A549 (cell line): ENCODE results near the gene OR6S1. TPM values are rescaled to one million over a fixed set of nuclear protein-coding genes. Genes with fewer than 3 reads are reported as not detected.

ENCODE experiments used
- ATAC-seq, 2 experiments: fragments of 200-7000 bp in 1 of 2; fragments of >200 bp in 1 of 2; cut with Nextera tagmentation in 1 of 2; cut with Tn5 transposase in 1 of 2; 3 replicates each; pipeline versions ENCODE4 v1.8.0 to v1.9.1; 2018 to 2020; ENCODE audit warnings: mild to moderate bottlenecking in 1 of 2, moderate library complexity in 1 of 2
- CTCF ChIA-PET: fragments of 300-600 bp; sonication (Branson Sonifier 250); formaldehyde crosslinking; extraction: SDS; loops from one replicate; lab custom pipeline; 2021; ENCODE audit warnings: antibody characterized with exemption, inconsistent platforms; lab: Yijun Ruan, JAX
- POLR2A ChIA-PET: fragments of 350-600 bp; formaldehyde crosslinking; extraction: SDS; loops from one replicate; lab custom pipeline; 2021; ENCODE audit warnings: antibody characterized with exemption, inconsistent platforms; lab: Yijun Ruan, JAX
- DNase-seq, 2 experiments: peaks; one replicate each; pipeline versions ENCODE4 v3.0.0 to v3.0.0-alpha.2; 2011 to 2016; ENCODE audit warnings: low read depth in 1 of 2, low spot score in 1 of 2
- FAIRE-seq: peaks from 2 replicates; lab custom pipeline; 2011; peaks lifted over from hg19 to GRCh38; lab: Jason Lieb, UNC
- H3K27ac ChIP-seq, 2 experiments: fragments of >200 bp; sonication (Bioruptor Twin); formaldehyde crosslinking; 3 replicates each; pipeline ENCODE4 v1.5.1; 2016 to 2017
- H3K4me1 ChIP-seq: fragments of >200 bp; sonication (Bioruptor Twin); formaldehyde crosslinking; 3 replicates; pipeline ENCODE4 v1.6.1; 2016
- H3K4me2 ChIP-seq: fragments of >200 bp; sonication (Bioruptor Twin); formaldehyde crosslinking; 3 replicates; pipeline ENCODE4 v1.6.1; 2016
- H3K4me3 ChIP-seq: fragments of >200 bp; sonication (Bioruptor Twin); formaldehyde crosslinking; 3 replicates; pipeline ENCODE4 v1.5.1; 2016
- H3K9me3 ChIP-seq: fragments of >200 bp; sonication (Bioruptor Twin); formaldehyde crosslinking; 3 replicates; pipeline ENCODE4 v1.6.1; 2016
- ATOH8 ChIP-seq: fragments of 250-450 bp; sonication (Bioruptor Pico); IDR thresholded peaks from 2 replicates; pipeline ENCODE4 v1.5.0; 2020; ENCODE audit warnings: low read depth, mild to moderate bottlenecking, moderate library complexity
- CBX8 ChIP-seq: fragments of 200-600 bp; sonication (generic); IDR thresholded peaks from 2 replicates; pipeline ENCODE4 v1.6.1; 2016
- CEBPB ChIP-seq, 2 experiments: fragments of >200 bp in 1 of 2; sonication (Bioruptor Twin) in 1 of 2; formaldehyde crosslinking in 1 of 2; IDR thresholded peaks; 2 replicates each; pipeline ENCODE4 v1.6.1; 2012 to 2016
- CHD2 ChIP-seq: fragments of 150-350 bp; IDR thresholded peaks from 2 replicates; pipeline ENCODE4 v1.6.1; 2014; ENCODE audit warnings: low read length; ENCODE audit not compliant: partially characterized antibody
- CHD4 ChIP-seq: fragments of 200-600 bp; sonication (generic); IDR thresholded peaks from 2 replicates; pipeline ENCODE4 v1.6.1; 2016; ENCODE audit warnings: antibody characterized with exemption, mild to moderate bottlenecking, borderline replicate concordance
- EP300 ChIP-seq, 2 experiments: fragments of >200 bp; sonication (Bioruptor Twin); formaldehyde crosslinking; IDR thresholded peaks; 2 replicates in 1 of 2; 3 replicates in 1 of 2; pipeline ENCODE4 v1.6.1; 2016 to 2017
- GATA3 ChIP-seq: IDR thresholded peaks from 2 replicates; pipeline ENCODE4 v1.6.1; 2012; ENCODE audit warnings: borderline replicate concordance
- HDAC2 ChIP-seq: fragments of 200-600 bp; sonication (generic); IDR thresholded peaks from 2 replicates; pipeline ENCODE4 v1.6.1; 2016
- HOXA7 ChIP-seq: fragments of 250-450 bp; sonication (Bioruptor Pico); IDR thresholded peaks from 2 replicates; pipeline ENCODE4 v1.5.0; 2020; ENCODE audit warnings: mild to moderate bottlenecking, moderate library complexity
- MAFK ChIP-seq: fragments of 450-650 bp; IDR thresholded peaks from 2 replicates; pipeline ENCODE4 v1.6.1; 2014; ENCODE audit not compliant: partially characterized antibody
- MYC ChIP-seq: IDR thresholded peaks from 2 replicates; pipeline ENCODE4 v1.6.1; 2012; ENCODE audit warnings: mild to moderate bottlenecking, inconsistent platforms, low read length, improper control_type of control experiment, borderline replicate concordance
- PHF8 ChIP-seq: fragments of 200-600 bp; sonication (generic); IDR thresholded peaks from 2 replicates; pipeline ENCODE4 v1.6.1; 2016; ENCODE audit warnings: low read depth, mild to moderate bottlenecking, antibody characterized with exemption, moderate library complexity, borderline replicate concordance
- POLR2A ChIP-seq: IDR thresholded peaks from 2 replicates; pipeline ENCODE4 v1.6.1; 2012; ENCODE audit warnings: mild to moderate bottlenecking, low read length
- POLR2AphosphoS2 ChIP-seq: conservative IDR thresholded peaks from 2 replicates; pipeline ENCODE4 v1.6.1; 2012; ENCODE audit warnings: low read length, improper control_type of control experiment, inconsistent platforms
- RFX5 ChIP-seq: fragments of 450-650 bp; IDR thresholded peaks from 2 replicates; pipeline ENCODE4 v1.7.1; 2014; ENCODE audit warnings: antibody characterized with exemption, mild to moderate bottlenecking, moderate library complexity
- SMC3 ChIP-seq: fragments of >200 bp; sonication (Bioruptor Twin); formaldehyde crosslinking; IDR thresholded peaks from 3 replicates; pipeline ENCODE4 v1.6.1; 2018; ENCODE audit warnings: inconsistent platforms
- SREBF2 ChIP-seq: fragments of 450-650 bp; IDR thresholded peaks from 2 replicates; pipeline ENCODE4 v1.6.1; 2014; ENCODE audit warnings: mild to moderate bottlenecking, moderate library complexity
- TFCP2L1 ChIP-seq: fragments of 250-450 bp; sonication (Bioruptor Pico); IDR thresholded peaks from 2 replicates; pipeline ENCODE4 v1.5.0; 2021; ENCODE audit warnings: mild to moderate bottlenecking
- ZC3H11A ChIP-seq: fragments of 450-650 bp; IDR thresholded peaks from 2 replicates; pipeline ENCODE4 v1.6.1; 2014; ENCODE audit warnings: antibody characterized with exemption, mild to moderate bottlenecking
- ZFP36 ChIP-seq: fragments of 450-650 bp; IDR thresholded peaks from 2 replicates; pipeline ENCODE4 v1.6.1; 2014; ENCODE audit warnings: borderline replicate concordance; ENCODE audit not compliant: partially characterized antibody
- WGBS: methylation state at CpG from one replicate; pipeline ENCODE4 v1.1.6; 2017; ENCODE audit errors: missing lambda C conversion rate; 5-methylcytosine and 5-hydroxymethylcytosine counted together
- polyA plus RNA-seq, 4 experiments: library from polyadenylated mRNA; depleted of rRNA in 3 of 4; stranded (reverse); fragments of >200 nt; fragmentation: RNase III in 1 of 4; extraction: RNeasy Plus Mini Kit Qiagen cat#74134 plus additional on column Dnase treatment in 1 of 4; gene quantifications; 2 replicates in 3 of 4; 3 replicates in 1 of 4; pipeline ENCODE4 v1.2.3, GENCODE V29; 2011 to 2017
- TF ChIP-seq, protein P1 (sequence below): fragments of >200 bp; sonication (Bioruptor Twin); formaldehyde crosslinking; IDR thresholded peaks from 2 replicates; pipeline ENCODE4 v1.6.1; 2016
- TF ChIP-seq, protein P2 (sequence below): IDR thresholded peaks from 2 replicates; pipeline ENCODE4 v1.6.1; 2012

Gene OR6S1
- polyA plus RNA-seq, 2 of the 4 experiments (the other 2 are of a cell fraction) = not detected

DNA sequence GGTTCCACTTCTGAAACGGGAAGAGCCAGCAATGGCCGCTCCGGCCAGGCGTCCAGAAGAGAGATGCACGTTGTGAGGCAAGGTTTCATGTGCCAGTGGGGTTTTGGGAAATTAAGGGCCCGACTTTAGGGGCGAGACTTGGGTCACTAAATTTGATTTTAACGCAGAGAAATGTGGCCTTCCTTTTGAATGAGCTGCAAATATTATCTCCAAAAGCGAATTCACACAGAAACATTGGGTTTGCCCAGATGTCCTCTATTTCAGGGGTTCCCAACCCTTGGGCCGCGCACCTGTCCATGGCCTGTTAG is 40.6 kb upstream of the OR6S1 start:
- H3K4me2 ChIP-seq = peak overlapping the region; percentile 81
- H3K9me3 ChIP-seq = no peaks in the 10 kb centered on the region
- WGBS = 2% methylated on average over 11 of the region's 11 CpGs
- TF ChIP-seq TFCP2L1 (CRISPR knock-in tag) (no peak), ATOH8 (CRISPR knock-in tag) (no peak), SREBF2 (no peak), CEBPB (IDR thresholded peaks at IDR 0.05) (no peak), CHD4 (no peak), ZC3H11A (no peak), PHF8 (no peak), HDAC2 (no peak), EP300 (IDR thresholded peaks at IDR 0.05) (no peak), CBX8 (no peak)
- TF ChIP-seq, protein P1, sequence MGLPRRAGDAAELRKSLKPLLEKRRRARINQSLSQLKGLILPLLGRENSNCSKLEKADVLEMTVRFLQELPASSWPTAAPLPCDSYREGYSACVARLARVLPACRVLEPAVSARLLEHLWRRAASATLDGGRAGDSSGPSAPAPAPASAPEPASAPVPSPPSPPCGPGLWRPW = no peak
- TF ChIP-seq, protein P2, sequence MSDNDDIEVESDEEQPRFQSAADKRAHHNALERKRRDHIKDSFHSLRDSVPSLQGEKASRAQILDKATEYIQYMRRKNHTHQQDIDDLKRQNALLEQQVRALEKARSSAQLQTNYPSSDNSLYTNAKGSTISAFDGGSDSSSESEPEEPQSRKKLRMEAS = no peak
- FAIRE-seq (no peak), DNase-seq (no peak), ATAC-seq (peak in 1 of 2 experiments; percentile 4; a peak in 1 of 6 replicates)
- POLR2A ChIA-PET = interaction anchor here (0.8 to 5.1 kb wide), 18 partner anchors 8 to 339 kb away, joined by 3 to 46 read pairs (median 4); partner anchors contain the start of genes APEX1, PARP2 and TEP1
- CTCF ChIA-PET = interaction anchor here (0.9 to 13.8 kb wide), 12 partner anchors 9 to 358 kb away, joined by 3 to 191 read pairs (median 6); no protein-coding TSS in a partner anchor
- H3K4me1 ChIP-seq = peaks cover 28% of the 10 kb centered on the region
- peak overlapping the region; percentile 95 for H3K27ac ChIP-seq
- H3K4me3 ChIP-seq = peak overlapping the region; percentile 58

DNA sequence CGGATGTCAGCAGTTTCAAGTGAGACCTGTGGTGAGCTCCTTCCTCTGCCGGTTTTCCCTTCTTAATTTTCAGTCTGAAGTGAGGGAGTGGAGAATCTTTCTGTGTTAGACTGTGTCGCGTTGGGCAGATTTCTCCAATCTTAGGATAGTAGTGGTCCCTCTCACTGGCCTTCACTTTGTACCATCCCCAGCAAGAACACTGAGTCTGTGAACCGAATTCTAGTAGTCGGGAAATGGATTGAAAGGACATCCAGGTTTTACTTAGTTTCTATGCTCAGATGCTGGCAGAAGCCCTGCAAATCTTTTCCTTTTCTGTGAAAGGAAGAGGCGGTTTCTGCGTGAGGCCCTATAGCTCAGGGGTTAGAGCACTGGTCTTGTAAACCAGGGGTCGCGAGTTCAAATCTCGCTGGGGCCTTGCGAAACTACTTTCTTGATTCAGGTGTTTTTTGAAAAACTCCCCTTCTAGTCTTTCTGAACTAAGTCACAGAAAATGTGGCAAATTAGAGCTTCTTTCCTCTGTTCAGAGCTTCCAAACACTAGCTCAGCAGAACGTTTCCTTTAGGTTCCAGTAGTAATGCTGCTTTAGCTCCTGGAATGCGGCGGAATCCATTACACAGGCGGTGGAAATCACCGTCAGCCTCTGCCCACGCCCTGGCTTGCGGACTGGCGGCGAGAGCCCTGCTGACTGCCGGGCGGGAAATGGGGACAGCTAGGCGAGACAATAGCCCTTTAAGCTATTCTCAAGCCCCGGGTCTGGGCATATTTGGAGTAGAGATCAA is 40.0 kb upstream of the OR6S1 start:
- ChIA-PET CTCF (interaction anchor here (0.9 to 13.8 kb wide), 17 partner anchors 8 to 359 kb away, joined by 3 to 191 read pairs (median 4); no protein-coding TSS in a partner anchor), POLR2A (interaction anchor here (0.8 to 5.1 kb wide), 19 partner anchors 7 to 339 kb away, joined by 3 to 46 read pairs (median 4); partner anchors contain the start of genes APEX1, PARP2, PIP4P1 and TEP1)
- peak; percentile 46 for FAIRE-seq
- H3K4me3 ChIP-seq = peak overlapping the region; percentile 58
- peak; percentile 12 to 16; a peak in 5 of 6 replicates for ATAC-seq
- TF ChIP-seq GATA3 = no peak
- TF ChIP-seq, protein P2 = peak; percentile 39; the same call in 1 of the 2 replicates
- TF ChIP-seq POLR2A = 0 out of 2 replicates have a peak, but pooled peaks have one; percentile 10
- no peak for TF ChIP-seq POLR2AphosphoS2
- peak; percentile 2 for TF ChIP-seq ZFP36
- 0 out of 2 replicates have a peak, but pooled peaks have one; percentile 24 for TF ChIP-seq MYC
- TF ChIP-seq MAFK = peak; percentile 100
- TF ChIP-seq RFX5 = peak; percentile 80
- TF ChIP-seq SREBF2 = peak; percentile 83
- TF ChIP-seq CHD2 = peak; percentile 17
- peak; percentile 46 to 90; a peak in 3 of 4 replicates for TF ChIP-seq CEBPB (IDR thresholded peaks at IDR 0.05)
- TF ChIP-seq SMC3 = peak; percentile 24; the same call in 1 of the 3 replicates
- TF ChIP-seq HOXA7 (CRISPR knock-in tag) = no peak
- peak; percentile 62 to 93 for DNase-seq
- peak overlapping the region; percentile 95 for H3K27ac ChIP-seq
- H3K4me2 ChIP-seq = peak overlapping the region; percentile 81
- H3K4me1 ChIP-seq = peaks cover 23% of the 10 kb centered on the region
- 1% methylated on average over 16 of the region's 25 CpGs for WGBS
- no peaks in the 10 kb centered on the region for H3K9me3 ChIP-seq
